Panc1 (cell line): Measurements from ENCODE around the gene GRIK4. TPM values are rescaled to one million over a fixed set of nuclear protein-coding genes. Genes with fewer than 3 reads are reported as not detected.

ENCODE experiments used
- ATAC-seq: fragments of 200-7000 bp; cut with Tn5 transposase; 2 replicates; pipeline ENCODE4 v1.9.1; 2020; ENCODE audit warnings: mild to moderate bottlenecking, moderate library complexity
- BruUV-seq: library from RNA; stranded (reverse); fragments of 400-500 nt; replicated peaks from 2 replicates; lab custom pipeline; 2021; lab: Mats Ljungman, UMichigan
- CTCF ChIA-PET: fragments of 300-600 bp; sonication (Branson Sonifier 250); formaldehyde crosslinking; loops from one replicate; lab custom pipeline; 2022; ENCODE audit warnings: antibody characterized with exemption; lab: Charles Lee
- POLR2A ChIA-PET: fragments of 300-600 bp; sonication (Branson Sonifier 250); formaldehyde crosslinking; loops from one replicate; lab custom pipeline; 2022; ENCODE audit warnings: antibody characterized with exemption; lab: Charles Lee
- DNase-seq: peaks from one replicate; pipeline ENCODE4 v3.0.0-alpha.2; 2010; ENCODE audit warnings: low read depth, low spot score
- H3K27ac ChIP-seq: 2 replicates; pipeline ENCODE4 v1.5.1; 2011; ENCODE audit warnings: mild to moderate bottlenecking, low read length, inconsistent platforms
- H3K27me3 ChIP-seq: fragments of 200-500 bp; sonication (Bioruptor generic); 2 replicates; pipeline ENCODE4 v1.6.0; 2014; ENCODE audit warnings: low read length, inconsistent platforms; ENCODE audit not compliant: control insufficient read depth, insufficient read depth
- H3K36me3 ChIP-seq: fragments of 200-500 bp; sonication (Bioruptor generic); 2 replicates; pipeline ENCODE4 v1.5.1; 2014; ENCODE audit warnings: inconsistent platforms, mild to moderate bottlenecking, low read length, moderate library complexity; ENCODE audit not compliant: control insufficient read depth, insufficient read depth
- H3K4me1 ChIP-seq: 2 replicates; pipeline ENCODE4 v1.5.1; 2011; ENCODE audit warnings: inconsistent platforms, mild to moderate bottlenecking, low read length, moderate library complexity; ENCODE audit not compliant: control insufficient read depth, insufficient read depth
- H3K4me3 ChIP-seq, 2 experiments: 2 replicates each; pipeline ENCODE4 v1.5.1; 2011 to 2012; ENCODE audit warnings: low read depth in 2 of 2, low read length in 2 of 2, mild to moderate bottlenecking in 2 of 2, inconsistent platforms in 1 of 2, moderate library complexity in 1 of 2
- H3K9me3 ChIP-seq: fragments of 200-500 bp; sonication (Bioruptor generic); 2 replicates; pipeline ENCODE4 v1.5.1; 2014; ENCODE audit warnings: low read depth, mild to moderate bottlenecking, inconsistent platforms, low read length, moderate library complexity; ENCODE audit not compliant: control insufficient read depth, insufficient read depth
- POLR2AphosphoS5 ChIP-seq: IDR thresholded peaks from 2 replicates; pipeline ENCODE4 v1.6.1; 2012; ENCODE audit warnings: mild to moderate bottlenecking, low read depth, low read length, moderate library complexity
- SIN3A ChIP-seq: IDR thresholded peaks from 2 replicates; pipeline ENCODE4 v1.6.1; 2012; ENCODE audit warnings: low read depth, mild to moderate bottlenecking, low read length, moderate library complexity, borderline replicate concordance; ENCODE audit not compliant: insufficient read depth
- TCF7L2 ChIP-seq: IDR thresholded peaks from 2 replicates; pipeline ENCODE4 v1.6.1; 2011; ENCODE audit warnings: mild to moderate bottlenecking, low read depth, low read length, inconsistent platforms
- in situ Hi-C: cut with HindIII; loops from 2 replicates; pipeline ENCODE4 v1.10.0; 2016; ENCODE audit warnings: low sequenced_read_pairs, low pct_unique_long_range_greater_than_20kb
- intact Hi-C: fragments of 100-400 bp; cut with micrococcal nuclease; formaldehyde crosslinking; loops from one replicate; pipeline ENCODE4 v1.10.0; 2022; ENCODE audit not compliant: unreplicated experiment
- total RNA-seq: library from RNA; stranded (reverse); gene quantifications from one replicate; pipeline ENCODE4 v1.2.1, GENCODE V29; 2021; ENCODE audit not compliant: unreplicated experiment
- TF ChIP-seq, protein P1 (sequence below): fragments of 450-650 bp; IDR thresholded peaks from 2 replicates; pipeline ENCODE4 v1.5.1; 2017; ENCODE audit warnings: mild to moderate bottlenecking
- TF ChIP-seq, protein P2 (sequence below), 2 experiments: IDR thresholded peaks; 2 replicates each; pipeline ENCODE4 v1.6.1; 2011 to 2012; ENCODE audit warnings: low read depth in 2 of 2, control low read depth in 1 of 2, low read length in 1 of 2, mild to moderate bottlenecking in 1 of 2, moderate library complexity in 1 of 2; ENCODE audit not compliant: insufficient read depth in 1 of 2

GRIK4 gene
- total RNA-seq, 1 experiment from 2014 or later = 0.62 TPM

DNA sequence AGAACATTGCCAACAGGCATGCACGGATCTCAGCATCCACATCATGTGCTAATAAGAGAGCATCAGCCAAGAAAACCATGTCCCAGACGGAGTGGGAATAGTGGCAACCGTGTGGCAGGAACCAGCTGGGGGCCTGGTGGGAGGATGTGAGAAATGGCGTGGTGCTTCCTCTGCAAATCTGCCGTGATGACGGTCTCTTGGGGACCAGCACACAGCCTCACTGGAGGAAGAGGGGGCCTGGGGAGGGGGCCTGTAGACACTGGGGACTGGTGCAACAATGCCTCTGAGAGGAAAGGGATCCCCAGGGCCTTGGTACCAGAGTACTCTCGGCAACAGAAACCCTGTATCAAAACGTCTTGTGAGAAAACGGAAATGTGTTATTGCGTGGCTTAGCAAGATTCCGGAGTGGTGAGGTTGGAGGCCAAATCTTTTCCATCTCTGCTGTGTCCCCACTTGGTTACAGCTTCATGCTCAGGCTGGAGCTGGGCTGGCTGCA is 358.0 kb downstream of the GRIK4 start:
- in situ Hi-C loops = no loop called here
- no peaks in the 10 kb centered on the region for H3K9me3 ChIP-seq
- H3K27me3 ChIP-seq = peaks cover 13% of the 10 kb centered on the region; the same call in 1 of the 2 replicates
- POLR2A ChIA-PET = no interaction called here
- intact Hi-C loops = no loop called here
- ATAC-seq (no peak), DNase-seq (no peak)
- CTCF ChIA-PET = no interaction called here
- BruUV-seq = no TSS peak
- H3K4me3 ChIP-seq = no peak overlapping the region
- H3K36me3 ChIP-seq = no peaks in the 10 kb centered on the region
- no peaks in the 10 kb centered on the region for H3K4me1 ChIP-seq
- no peak overlapping the region for H3K27ac ChIP-seq
- TF ChIP-seq SIN3A = no peak
- no peak for TF ChIP-seq TCF7L2
- TF ChIP-seq POLR2AphosphoS5 = no peak
- TF ChIP-seq, protein P1, sequence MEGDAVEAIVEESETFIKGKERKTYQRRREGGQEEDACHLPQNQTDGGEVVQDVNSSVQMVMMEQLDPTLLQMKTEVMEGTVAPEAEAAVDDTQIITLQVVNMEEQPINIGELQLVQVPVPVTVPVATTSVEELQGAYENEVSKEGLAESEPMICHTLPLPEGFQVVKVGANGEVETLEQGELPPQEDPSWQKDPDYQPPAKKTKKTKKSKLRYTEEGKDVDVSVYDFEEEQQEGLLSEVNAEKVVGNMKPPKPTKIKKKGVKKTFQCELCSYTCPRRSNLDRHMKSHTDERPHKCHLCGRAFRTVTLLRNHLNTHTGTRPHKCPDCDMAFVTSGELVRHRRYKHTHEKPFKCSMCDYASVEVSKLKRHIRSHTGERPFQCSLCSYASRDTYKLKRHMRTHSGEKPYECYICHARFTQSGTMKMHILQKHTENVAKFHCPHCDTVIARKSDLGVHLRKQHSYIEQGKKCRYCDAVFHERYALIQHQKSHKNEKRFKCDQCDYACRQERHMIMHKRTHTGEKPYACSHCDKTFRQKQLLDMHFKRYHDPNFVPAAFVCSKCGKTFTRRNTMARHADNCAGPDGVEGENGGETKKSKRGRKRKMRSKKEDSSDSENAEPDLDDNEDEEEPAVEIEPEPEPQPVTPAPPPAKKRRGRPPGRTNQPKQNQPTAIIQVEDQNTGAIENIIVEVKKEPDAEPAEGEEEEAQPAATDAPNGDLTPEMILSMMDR = no peak
- TF ChIP-seq, protein P2, sequence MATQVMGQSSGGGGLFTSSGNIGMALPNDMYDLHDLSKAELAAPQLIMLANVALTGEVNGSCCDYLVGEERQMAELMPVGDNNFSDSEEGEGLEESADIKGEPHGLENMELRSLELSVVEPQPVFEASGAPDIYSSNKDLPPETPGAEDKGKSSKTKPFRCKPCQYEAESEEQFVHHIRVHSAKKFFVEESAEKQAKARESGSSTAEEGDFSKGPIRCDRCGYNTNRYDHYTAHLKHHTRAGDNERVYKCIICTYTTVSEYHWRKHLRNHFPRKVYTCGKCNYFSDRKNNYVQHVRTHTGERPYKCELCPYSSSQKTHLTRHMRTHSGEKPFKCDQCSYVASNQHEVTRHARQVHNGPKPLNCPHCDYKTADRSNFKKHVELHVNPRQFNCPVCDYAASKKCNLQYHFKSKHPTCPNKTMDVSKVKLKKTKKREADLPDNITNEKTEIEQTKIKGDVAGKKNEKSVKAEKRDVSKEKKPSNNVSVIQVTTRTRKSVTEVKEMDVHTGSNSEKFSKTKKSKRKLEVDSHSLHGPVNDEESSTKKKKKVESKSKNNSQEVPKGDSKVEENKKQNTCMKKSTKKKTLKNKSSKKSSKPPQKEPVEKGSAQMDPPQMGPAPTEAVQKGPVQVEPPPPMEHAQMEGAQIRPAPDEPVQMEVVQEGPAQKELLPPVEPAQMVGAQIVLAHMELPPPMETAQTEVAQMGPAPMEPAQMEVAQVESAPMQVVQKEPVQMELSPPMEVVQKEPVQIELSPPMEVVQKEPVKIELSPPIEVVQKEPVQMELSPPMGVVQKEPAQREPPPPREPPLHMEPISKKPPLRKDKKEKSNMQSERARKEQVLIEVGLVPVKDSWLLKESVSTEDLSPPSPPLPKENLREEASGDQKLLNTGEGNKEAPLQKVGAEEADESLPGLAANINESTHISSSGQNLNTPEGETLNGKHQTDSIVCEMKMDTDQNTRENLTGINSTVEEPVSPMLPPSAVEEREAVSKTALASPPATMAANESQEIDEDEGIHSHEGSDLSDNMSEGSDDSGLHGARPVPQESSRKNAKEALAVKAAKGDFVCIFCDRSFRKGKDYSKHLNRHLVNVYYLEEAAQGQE (IDR thresholded peaks at IDR 0.05; ENCODE audit: insufficient read depth in 1 of 2, low read depth in 2 of 2, low read length in 1 of 2) = no peak

DNA sequence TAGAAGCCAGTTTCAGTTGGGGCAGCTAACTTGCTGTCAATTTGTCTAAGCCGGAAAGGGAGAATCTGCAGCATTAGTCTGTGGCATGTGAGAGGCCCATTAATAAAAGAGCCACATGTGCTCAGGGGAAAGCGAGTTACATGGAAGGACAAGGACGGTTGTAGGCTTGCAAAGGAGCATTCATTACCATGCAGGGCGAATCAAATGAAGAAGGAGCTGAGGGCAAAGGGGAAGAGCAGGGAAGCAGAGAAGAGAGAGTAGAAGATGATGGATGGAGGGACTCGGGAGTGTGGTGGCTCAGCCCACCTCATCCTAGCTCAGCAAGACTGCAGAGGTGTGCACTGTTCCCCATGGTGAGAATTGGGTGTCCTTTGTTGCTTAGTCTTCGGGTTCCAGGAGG is 359.6 kb downstream of the GRIK4 start:
- Histone ChIP-seq H3K9me3 (no peaks in the 10 kb centered on the region), H3K27ac (no peak overlapping the region), H3K36me3 (no peaks in the 10 kb centered on the region), H3K4me3 (no peak overlapping the region), H3K4me1 (no peaks in the 10 kb centered on the region), H3K27me3 (peaks cover 13% of the 10 kb centered on the region; the same call in 1 of the 2 replicates)
- no peak for TF ChIP-seq POLR2AphosphoS5
- TF ChIP-seq, protein P1 = no peak
- no peak for TF ChIP-seq SIN3A
- TF ChIP-seq, protein P2 (IDR thresholded peaks at IDR 0.05; ENCODE audit: insufficient read depth in 1 of 2, low read depth in 2 of 2, low read length in 1 of 2) = no peak
- no peak for TF ChIP-seq TCF7L2
- ChIA-PET POLR2A (no interaction called here), CTCF (no interaction called here)
- in situ Hi-C loops = no loop called here
- no peak for DNase-seq
- intact Hi-C loops = no loop called here
- no TSS peak for BruUV-seq
- 0 out of 2 replicates have a peak, but pooled peaks have one; percentile 18 for ATAC-seq
